Occipital lobe (tissue), 1 donor: ENCODE measurements around the gene SNX2. TPM values are rescaled to one million over a fixed set of nuclear protein-coding genes. Genes with fewer than 3 reads are reported as not detected.

Experiments used
- total RNA-seq: library from RNA; depleted of rRNA; stranded (reverse); fragments of >200 nt; gene quantifications from one replicate; pipeline ENCODE4 v1.2.3, GENCODE V29; 2014

SNX2 gene
- total RNA-seq, 1 donor from 2014 or later: 58.3 TPM

Other genes starting within 250 kb of the SNX2 start
- gene SNX24, start 70.5 kb downstream of the SNX2 start, total RNA-seq: 9.0 TPM